Femur (tissue), 1 donor: ENCODE results near the gene CCZ1B.
A peak's percentile ranks its signal among the peaks of the same experiment; 100 is the strongest.
"Not testable (repeated sequence)": the region's sequence is repeated elsewhere in the genome, so short reads cannot be mapped to it uniquely, and the experiment has no call there.

Experiments used
- DNase-seq: peaks from one replicate; pipeline ENCODE4 v3.0.0-alpha.2; 2017

The CCZ1B gene

DNA sequence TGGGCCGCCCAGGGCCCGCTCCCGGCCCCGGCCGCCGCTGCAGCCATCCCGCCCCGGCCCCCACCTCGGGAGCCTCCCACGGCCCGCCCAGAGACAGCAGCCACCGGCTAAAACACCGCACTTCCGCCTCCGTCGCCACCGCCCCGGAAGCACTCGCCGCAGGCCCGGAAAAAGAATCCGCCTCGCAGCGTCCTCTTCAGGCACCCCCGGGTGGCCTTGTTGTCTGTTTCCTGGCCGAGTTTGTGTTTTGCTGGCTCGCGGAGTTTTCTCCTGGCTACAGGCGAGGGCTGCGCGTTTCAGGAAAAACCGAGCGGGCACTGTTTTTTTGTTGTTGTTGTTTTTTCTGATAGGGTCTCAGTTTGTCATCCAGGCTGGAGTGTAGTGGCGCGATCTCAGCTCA is at the start of gene CCZ1B:
Gene CCZ1B (minus strand): TSS at position 125 of the 400 bp plus-strand sequence. CDS start 78 bp downstream, at position 47.
- DNase-seq: peak; percentile 89

DNA sequence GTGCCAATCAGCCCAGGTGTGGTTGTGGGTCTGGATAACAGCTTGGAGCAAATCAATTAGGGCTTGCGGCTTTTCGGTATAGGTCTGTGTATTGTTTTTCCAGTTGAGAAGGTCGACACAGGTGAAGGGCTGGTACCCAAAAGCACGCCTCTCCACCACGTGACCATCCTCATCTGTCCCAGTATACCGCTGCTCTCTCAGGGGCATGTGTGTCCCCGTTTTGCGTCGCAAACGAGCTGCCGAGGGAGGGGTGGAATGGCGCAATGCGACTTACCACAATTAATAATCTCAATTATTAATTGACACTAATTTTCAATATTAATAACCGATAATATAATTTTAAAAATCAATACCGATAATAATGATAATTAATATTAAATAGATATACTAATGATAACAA is 48.9 kb upstream of the CCZ1B start:
- not testable (repeated sequence) for DNase-seq

- not testable (repeated sequence) for DNase-seq
Measured at GRCh38 chr7:6872246-6872945, 46.3 kb upstream of the CCZ1B start.

- DNase-seq: not testable (repeated sequence)
Measured at GRCh38 chr7:6871421-6872144, 45.5 kb upstream of the CCZ1B start.

GRCh38 chr7:6864751-6865150 is 38.7 kb upstream of the CCZ1B start:
- DNase-seq: not testable (repeated sequence)

DNA sequence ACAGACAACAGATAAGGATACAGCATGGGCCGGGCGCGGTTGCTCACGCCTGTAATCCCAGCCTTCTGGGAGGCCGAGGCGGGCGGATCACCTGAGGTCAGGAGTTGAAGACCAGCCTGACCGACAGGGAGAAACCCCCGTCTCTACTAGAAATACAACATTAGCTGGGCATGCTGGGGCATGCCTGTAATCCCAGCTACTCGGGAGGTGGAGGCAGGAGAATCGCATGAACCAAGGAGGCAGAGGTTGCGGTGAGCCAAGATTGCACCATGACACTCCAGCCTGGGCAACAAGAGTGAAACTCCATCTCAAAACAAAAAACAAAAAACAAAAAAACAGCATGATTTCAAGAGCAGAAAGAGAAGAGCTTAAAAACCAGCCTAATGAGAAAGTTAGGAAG is 38.1 kb upstream of the CCZ1B start:
- DNase-seq: not testable (repeated sequence)

GRCh38 chr7:6862876-6863275 is 36.8 kb upstream of the CCZ1B start:
- not testable (repeated sequence) for DNase-seq

DNA sequence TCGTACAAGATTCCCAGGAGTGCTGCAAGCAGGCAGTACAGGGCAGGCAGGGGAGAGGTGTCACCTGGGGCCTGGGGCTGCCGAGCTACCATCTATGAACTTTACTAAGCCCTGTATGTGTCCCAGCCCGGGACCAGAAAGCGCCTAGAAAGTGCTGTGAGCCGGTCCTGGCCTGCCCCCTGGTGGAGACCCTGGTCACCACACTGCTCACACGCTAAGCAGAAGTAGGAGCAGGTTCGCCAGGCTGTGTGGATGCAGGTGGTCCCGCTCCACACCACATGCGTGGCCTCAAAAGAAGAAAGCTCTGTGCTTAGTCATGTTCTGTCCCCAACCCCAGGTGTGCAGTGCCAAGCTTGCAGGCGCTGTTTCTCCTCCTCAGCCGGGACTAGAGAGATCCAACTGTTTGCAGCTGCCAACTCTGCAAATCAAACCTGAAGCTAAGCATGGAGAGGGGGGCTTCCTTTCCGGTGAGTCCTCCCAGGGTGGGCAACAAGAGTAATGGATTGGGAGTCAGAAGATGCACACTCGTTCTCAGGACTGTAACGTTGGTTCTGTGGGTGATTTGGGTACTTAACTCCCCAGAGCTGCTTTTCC is 31.7 kb upstream of the CCZ1B start:
- peak; percentile 68 for DNase-seq

GRCh38 chr7:6855563-6856131 is 29.6 kb upstream of the CCZ1B start:
- not testable (repeated sequence) for DNase-seq

DNA sequence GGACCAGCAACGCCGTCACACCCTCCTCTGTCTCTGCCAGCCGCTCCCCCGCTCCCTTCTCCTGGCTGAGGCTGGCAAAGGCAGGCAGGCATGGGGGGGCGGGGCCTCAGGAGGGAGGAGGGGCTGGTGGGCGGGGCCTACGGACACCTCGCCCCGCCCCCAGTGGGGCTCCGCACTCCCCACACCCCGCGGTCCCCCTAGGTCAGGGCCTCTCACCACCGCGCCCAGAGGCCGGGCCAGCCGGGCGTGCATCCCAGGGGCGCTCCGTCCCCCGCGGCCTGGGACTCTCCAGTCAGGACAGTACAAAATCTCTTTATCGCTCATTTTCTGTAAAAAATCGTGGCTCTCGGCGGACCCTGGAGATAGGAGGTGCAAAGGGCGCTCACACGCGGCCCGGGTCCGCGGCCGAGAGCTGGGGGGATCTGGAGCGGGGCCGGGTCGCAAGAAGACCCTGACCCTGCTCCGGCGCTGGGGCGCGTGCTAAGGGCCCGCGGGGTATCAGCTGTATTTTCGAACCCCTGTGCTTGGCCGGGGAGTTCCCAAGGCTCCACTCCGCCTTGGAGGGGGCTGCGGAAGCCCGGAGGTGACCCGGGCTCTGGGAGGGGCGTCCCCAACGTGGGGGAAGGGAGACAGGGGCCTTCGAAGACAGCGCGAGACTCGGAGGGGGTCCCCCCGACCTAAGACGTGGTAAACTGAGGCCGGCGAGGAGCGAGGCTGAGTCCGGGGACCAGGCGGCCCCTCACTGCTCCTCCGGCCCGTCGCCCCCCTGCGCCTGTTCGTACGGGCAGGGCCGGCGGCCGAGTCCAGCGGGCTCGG is 28.9 kb upstream of the CCZ1B start:
- DNase-seq: not testable (repeated sequence)

DNA sequence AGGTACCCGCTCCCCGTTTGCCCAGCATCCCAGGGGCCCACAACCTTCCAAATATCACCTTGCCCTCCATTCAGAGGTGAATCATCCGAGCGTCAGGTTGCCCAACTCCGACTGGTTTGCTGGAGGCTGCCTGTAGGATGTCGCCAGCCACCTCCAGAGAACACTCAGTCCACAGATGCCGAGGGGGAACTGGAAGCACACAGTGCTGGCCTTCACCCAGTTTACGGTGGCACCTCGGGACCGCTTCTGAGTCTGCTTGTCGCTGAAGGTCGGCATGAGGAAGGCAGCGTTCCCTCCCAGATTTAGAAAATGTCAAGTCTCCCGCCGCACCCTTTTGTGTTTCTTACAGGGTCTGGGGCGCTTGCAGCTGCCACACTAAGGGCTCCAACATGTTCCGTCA is 27.6 kb upstream of the CCZ1B start:
- DNase-seq: not testable (repeated sequence)

- not testable (repeated sequence) for DNase-seq
Measured at GRCh38 chr7:6849127-6849526, 23.1 kb upstream of the CCZ1B start.

GRCh38 chr7:6847751-6848150 is 21.7 kb upstream of the CCZ1B start:
- not testable (repeated sequence) for DNase-seq

- not testable (repeated sequence) for DNase-seq
Measured at GRCh38 chr7:6845971-6846449, 19.9 kb upstream of the CCZ1B start.

- DNase-seq: not testable (repeated sequence)
Measured at GRCh38 chr7:6843654-6844053, 17.6 kb upstream of the CCZ1B start.

DNA sequence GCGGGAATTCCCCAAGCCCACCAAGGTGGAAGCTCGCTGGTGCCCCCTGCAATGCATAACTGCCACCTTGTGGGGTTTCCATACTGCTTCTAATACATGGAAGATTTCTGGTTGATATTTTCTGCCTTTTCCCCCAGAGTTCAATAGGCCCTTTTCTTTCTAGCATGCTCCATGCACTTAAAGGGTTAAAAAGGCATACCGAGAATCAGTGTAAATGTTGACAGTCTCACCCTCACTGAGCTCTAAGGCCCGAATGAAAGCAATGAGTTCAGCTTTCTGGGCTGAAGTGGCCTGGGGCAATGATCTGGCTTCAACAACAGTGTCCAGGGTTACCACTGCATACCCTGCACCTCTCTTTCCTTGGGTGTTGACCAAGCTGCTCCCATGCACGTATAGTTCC is 17.0 kb upstream of the CCZ1B start:
- DNase-seq: not testable (repeated sequence)

DNA sequence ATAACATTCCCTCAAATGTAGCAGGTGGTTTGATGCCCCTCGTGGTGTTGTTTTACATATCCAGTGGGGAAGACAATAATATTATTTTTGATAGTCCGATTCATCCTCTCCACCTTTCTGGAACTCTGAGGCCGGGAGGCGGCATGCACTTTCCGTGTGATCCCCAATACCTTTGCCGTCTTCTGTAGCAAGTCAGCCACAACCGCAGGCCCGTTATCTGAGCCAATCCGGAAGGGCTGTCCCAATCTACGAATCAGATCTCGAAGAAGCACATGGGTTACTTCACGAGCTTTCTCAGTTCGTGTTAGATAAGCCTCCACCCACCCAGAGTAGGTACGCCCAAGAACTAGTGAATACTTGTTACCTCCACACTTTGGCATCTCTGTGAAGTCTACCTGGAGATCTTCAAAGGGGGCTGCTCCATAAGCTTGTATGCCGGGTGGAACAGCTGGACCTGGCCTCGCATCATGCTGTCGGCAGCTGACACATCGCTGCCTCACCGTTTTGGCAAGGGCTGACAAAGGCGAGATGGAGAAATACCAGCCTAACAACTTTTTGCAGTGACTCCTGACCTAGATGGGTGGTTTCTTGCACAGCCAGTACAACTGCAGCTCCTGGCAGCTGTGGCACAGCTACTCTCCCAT is 16.3 kb upstream of the CCZ1B start:
- not testable (repeated sequence) for DNase-seq

GRCh38 chr7:6837081-6837480 is 11.0 kb upstream of the CCZ1B start:
- DNase-seq: not testable (repeated sequence)

DNA sequence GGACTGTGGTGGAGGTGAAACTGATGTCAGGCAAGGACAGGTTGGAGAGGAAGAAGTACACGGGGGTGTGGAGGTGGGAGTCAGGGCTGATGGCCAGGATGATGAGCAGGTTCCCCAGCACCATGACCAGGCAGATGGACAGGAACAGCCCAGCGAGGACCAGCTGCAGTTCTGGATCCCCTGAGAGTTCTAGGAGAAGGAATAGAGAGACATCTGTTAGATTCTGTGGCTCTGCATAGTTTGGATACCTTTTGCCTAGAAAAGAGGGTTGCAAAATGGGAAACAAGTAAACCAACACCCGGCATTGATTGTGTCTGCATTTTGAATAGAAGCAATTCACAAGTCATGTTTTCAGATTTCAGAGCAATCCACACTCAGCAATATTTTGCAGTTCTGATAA is 9.4 kb upstream of the CCZ1B start:
- not testable (repeated sequence) for DNase-seq

DNA sequence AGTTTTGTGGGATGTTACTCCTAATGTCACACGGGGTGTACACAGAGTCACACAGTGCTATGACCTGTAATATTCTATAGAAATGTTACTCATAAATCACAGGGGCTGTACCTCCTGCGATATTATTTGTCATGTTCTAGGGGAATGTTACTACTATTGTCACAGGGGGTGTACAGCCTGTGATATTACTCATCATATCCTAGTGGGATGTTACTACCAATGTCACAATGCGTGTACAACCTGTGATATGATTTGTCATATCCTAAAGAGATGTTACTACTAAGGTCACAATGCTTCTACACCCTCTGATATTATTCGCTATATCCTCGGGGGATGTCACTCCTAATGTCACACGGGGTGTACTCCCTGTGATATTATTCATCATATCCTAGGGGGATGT is 7.6 kb upstream of the CCZ1B start:
- DNase-seq: no peak

DNA sequence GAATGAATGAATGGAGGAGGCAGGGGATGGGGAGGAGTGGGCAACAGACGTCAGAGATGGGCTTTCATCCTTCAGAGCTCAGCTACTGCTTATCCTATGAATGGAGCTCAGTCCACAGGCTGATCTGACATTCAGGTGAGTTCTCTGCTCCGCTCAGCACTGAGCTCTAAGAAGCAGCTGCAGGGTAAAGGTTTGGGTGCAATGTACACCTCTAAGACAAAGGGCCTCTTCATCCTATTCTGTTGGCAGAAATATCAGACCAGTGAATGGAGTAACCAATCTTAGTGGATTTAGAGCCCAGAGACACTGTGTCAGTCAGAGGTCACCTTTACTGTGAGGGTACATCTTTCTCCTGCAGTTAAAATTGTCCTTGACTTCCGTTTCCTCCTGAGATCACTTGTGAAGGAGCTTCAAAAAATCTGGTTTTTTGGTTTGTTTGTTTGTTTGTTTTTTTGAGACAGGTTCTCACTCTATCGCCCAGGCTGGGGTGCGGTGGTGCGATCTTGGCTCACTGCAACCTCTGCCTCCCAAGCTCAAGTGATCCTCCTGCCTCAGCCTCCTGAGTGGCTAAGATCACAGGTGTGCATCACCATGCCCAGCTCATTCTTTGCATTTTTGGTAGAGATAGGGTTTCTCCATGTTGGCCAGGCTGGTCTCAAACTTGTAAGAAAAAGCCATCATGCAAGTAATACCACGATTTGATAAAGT is 5.1 kb upstream of the CCZ1B start:
- DNase-seq: no peak
